Measurements from ENCODE around the gene ZNF24.

ZNF24 gene

GRCh38 chr18:35326695-35327387 lies 17.4 kb downstream of the ZNF24 start:
- no peak for TF ChIP-seq CTCF (conservative IDR thresholded peaks at IDR 0.05; ENCODE audit: low read length)
- no peak overlapping the region for H3K4me3 ChIP-seq (ENCODE audit: low read length)
- DNase-seq (ENCODE audit: low read depth): no peak

- no peak for DNase-seq (ENCODE audit: low read depth)
- H3K4me3 ChIP-seq (ENCODE audit: low read length): no peak overlapping the region
- TF ChIP-seq CTCF (conservative IDR thresholded peaks at IDR 0.05; ENCODE audit: low read length): no peak
Measured at GRCh38 chr18:35324926-35325655, 19.1 kb downstream of the ZNF24 start.

- DNase-seq (ENCODE audit: low read depth): no peak
- H3K4me3 ChIP-seq (ENCODE audit: low read length): no peak overlapping the region
- no peak for TF ChIP-seq CTCF (conservative IDR thresholded peaks at IDR 0.05; ENCODE audit: low read length)
Measured at GRCh38 chr18:35322486-35323458, 21.4 kb downstream of the ZNF24 start.

- peak; percentile 8 for DNase-seq (ENCODE audit: low read depth)
- TF ChIP-seq CTCF (conservative IDR thresholded peaks at IDR 0.05; ENCODE audit: low read length): no peak
- H3K4me3 ChIP-seq (ENCODE audit: low read length): no peak overlapping the region
Measured at GRCh38 chr18:35311496-35311895, 32.7 kb downstream of the ZNF24 start.

- TF ChIP-seq CTCF (conservative IDR thresholded peaks at IDR 0.05; ENCODE audit: low read length): no peak
- H3K4me3 ChIP-seq (ENCODE audit: low read length): no peak overlapping the region
- no peak for DNase-seq (ENCODE audit: low read depth)
Measured at GRCh38 chr18:35306588-35307250, 37.5 kb downstream of the ZNF24 start.

GRCh38 chr18:35303610-35304009 lies 40.6 kb downstream of the ZNF24 start:
- no peak for TF ChIP-seq CTCF (conservative IDR thresholded peaks at IDR 0.05; ENCODE audit: low read length)
- DNase-seq (ENCODE audit: low read depth): no peak
- no peak overlapping the region for H3K4me3 ChIP-seq (ENCODE audit: low read length)

Measured in AG10803 (cell line).